A549 (cell line): ENCODE measurements around the gene MYPOP. TPM values are rescaled to one million over a fixed set of nuclear protein-coding genes. Genes with fewer than 3 reads are reported as not detected.
A peak's percentile ranks its signal among the peaks of the same experiment; 100 is the strongest.

Experiments
- ATAC-seq, 2 experiments: fragments of 200-7000 bp in 1 of 2; fragments of >200 bp in 1 of 2; cut with Nextera tagmentation in 1 of 2; cut with Tn5 transposase in 1 of 2; 3 replicates each; pipeline versions ENCODE4 v1.8.0 to v1.9.1; 2018 to 2020; ENCODE audit warnings: mild to moderate bottlenecking in 1 of 2, moderate library complexity in 1 of 2
- CTCF ChIA-PET: fragments of 300-600 bp; sonication (Branson Sonifier 250); formaldehyde crosslinking; extraction: SDS; loops from one replicate; lab custom pipeline; 2021; ENCODE audit warnings: antibody characterized with exemption, inconsistent platforms; lab: Yijun Ruan, JAX
- POLR2A ChIA-PET: fragments of 350-600 bp; formaldehyde crosslinking; extraction: SDS; loops from one replicate; lab custom pipeline; 2021; ENCODE audit warnings: antibody characterized with exemption, inconsistent platforms; lab: Yijun Ruan, JAX
- DNase-seq, 2 experiments: peaks; one replicate each; pipeline versions ENCODE4 v3.0.0 to v3.0.0-alpha.2; 2011 to 2016; ENCODE audit warnings: low read depth in 1 of 2, low spot score in 1 of 2
- FAIRE-seq: peaks from 2 replicates; lab custom pipeline; 2011; peaks lifted over from hg19 to GRCh38; lab: Jason Lieb, UNC
- H3K27ac ChIP-seq, 2 experiments: fragments of >200 bp; sonication (Bioruptor Twin); formaldehyde crosslinking; 3 replicates each; pipeline ENCODE4 v1.5.1; 2016 to 2017
- H3K4me1 ChIP-seq: fragments of >200 bp; sonication (Bioruptor Twin); formaldehyde crosslinking; 3 replicates; pipeline ENCODE4 v1.6.1; 2016
- H3K4me2 ChIP-seq: fragments of >200 bp; sonication (Bioruptor Twin); formaldehyde crosslinking; 3 replicates; pipeline ENCODE4 v1.6.1; 2016
- H3K4me3 ChIP-seq: fragments of >200 bp; sonication (Bioruptor Twin); formaldehyde crosslinking; 3 replicates; pipeline ENCODE4 v1.5.1; 2016
- H3K9me3 ChIP-seq: fragments of >200 bp; sonication (Bioruptor Twin); formaldehyde crosslinking; 3 replicates; pipeline ENCODE4 v1.6.1; 2016
- EHMT2 ChIP-seq: fragments of 200-600 bp; sonication (generic); IDR thresholded peaks from 2 replicates; pipeline ENCODE4 v1.6.1; 2016; ENCODE audit warnings: antibody characterized with exemption, low read depth, mild to moderate bottlenecking, moderate library complexity
- FOXS1 ChIP-seq: fragments of 250-450 bp; sonication (Bioruptor Pico); IDR thresholded peaks from 2 replicates; pipeline ENCODE4 v1.5.0; 2020; ENCODE audit warnings: mild to moderate bottlenecking, moderate library complexity
- GATA3 ChIP-seq: IDR thresholded peaks from 2 replicates; pipeline ENCODE4 v1.6.1; 2012; ENCODE audit warnings: borderline replicate concordance
- HDAC2 ChIP-seq: fragments of 200-600 bp; sonication (generic); IDR thresholded peaks from 2 replicates; pipeline ENCODE4 v1.6.1; 2016
- HOXB5 ChIP-seq: fragments of 250-450 bp; sonication (Bioruptor Pico); IDR thresholded peaks from 2 replicates; pipeline ENCODE4 v1.5.0; 2020; ENCODE audit warnings: mild to moderate bottlenecking, moderate library complexity
- KDM5A ChIP-seq: fragments of 200-600 bp; sonication (generic); IDR thresholded peaks from 2 replicates; pipeline ENCODE4 v1.6.1; 2016; ENCODE audit warnings: antibody characterized with exemption, mild to moderate bottlenecking
- MAFK ChIP-seq: fragments of 450-650 bp; IDR thresholded peaks from 2 replicates; pipeline ENCODE4 v1.6.1; 2014; ENCODE audit not compliant: partially characterized antibody
- MAX ChIP-seq: IDR thresholded peaks from 2 replicates; pipeline ENCODE4 v1.6.1; 2012
- NPAS2 ChIP-seq: fragments of 250-450 bp; sonication (Bioruptor Pico); IDR thresholded peaks from 2 replicates; pipeline ENCODE4 v1.8.0; 2022; ENCODE audit warnings: mild to moderate bottlenecking, moderate library complexity, borderline replicate concordance
- POLR2A ChIP-seq: IDR thresholded peaks from 2 replicates; pipeline ENCODE4 v1.6.1; 2012; ENCODE audit warnings: mild to moderate bottlenecking, low read length
- RCOR1 ChIP-seq: fragments of 150-350 bp; IDR thresholded peaks from 2 replicates; pipeline ENCODE4 v1.6.1; 2014; ENCODE audit warnings: antibody characterized with exemption, low read length, low read depth
- RNF2 ChIP-seq: fragments of 200-600 bp; sonication (generic); IDR thresholded peaks from 2 replicates; pipeline ENCODE4 v1.6.1; 2016; ENCODE audit warnings: low read depth, mild to moderate bottlenecking, antibody characterized with exemption, moderate library complexity, borderline replicate concordance
- SMC3 ChIP-seq: fragments of >200 bp; sonication (Bioruptor Twin); formaldehyde crosslinking; IDR thresholded peaks from 3 replicates; pipeline ENCODE4 v1.6.1; 2018; ENCODE audit warnings: inconsistent platforms
- TP53 ChIP-seq: fragments of 250-450 bp; sonication (Bioruptor Pico); IDR thresholded peaks from 2 replicates; pipeline ENCODE4 v1.5.0; 2021; ENCODE audit warnings: mild to moderate bottlenecking, moderate library complexity
- USF2 ChIP-seq: fragments of 450-650 bp; IDR thresholded peaks from 2 replicates; pipeline ENCODE4 v1.6.1; 2014; ENCODE audit warnings: antibody characterized with exemption
- ZFP36 ChIP-seq: fragments of 450-650 bp; IDR thresholded peaks from 2 replicates; pipeline ENCODE4 v1.6.1; 2014; ENCODE audit warnings: borderline replicate concordance; ENCODE audit not compliant: partially characterized antibody
- ZSCAN20 ChIP-seq: fragments of 250-450 bp; sonication (Bioruptor Pico); IDR thresholded peaks from 2 replicates; pipeline ENCODE4 v1.8.0; 2022; ENCODE audit warnings: mild to moderate bottlenecking, moderate library complexity
- WGBS: methylation state at CpG from one replicate; pipeline ENCODE4 v1.1.6; 2017; ENCODE audit errors: missing lambda C conversion rate; 5-methylcytosine and 5-hydroxymethylcytosine counted together
- polyA plus RNA-seq, 4 experiments: library from polyadenylated mRNA; depleted of rRNA in 3 of 4; stranded (reverse); fragments of >200 nt; fragmentation: RNase III in 1 of 4; extraction: RNeasy Plus Mini Kit Qiagen cat#74134 plus additional on column Dnase treatment in 1 of 4; gene quantifications; 2 replicates in 3 of 4; 3 replicates in 1 of 4; pipeline ENCODE4 v1.2.3, GENCODE V29; 2011 to 2017

Gene MYPOP
- polyA plus RNA-seq, 2 of the 4 experiments (the other 2 are of a cell fraction) = 2.1 to 10.5 TPM

- whole genome bisulfite sequencing = 94% methylated on average over 13 of the region's 13 CpGs
Observed at GRCh38 chr19:45847663-45848062, 54.8 kb downstream of the MYPOP start.

GRCh38 chr19:45842198-45842597, 60.2 kb downstream of the MYPOP start:
- no peak for DNase-seq
- POLR2A ChIA-PET = interaction anchor here (1.1 kb wide), 1 partner anchor 21 kb away, joined by 4 read pairs; no protein-coding TSS in a partner anchor
- ATAC-seq = peak; percentile 29 to 40; a peak in 3 of 6 replicates
- TF ChIP-seq POLR2A (no peak), MAX (no peak), NPAS2 (CRISPR knock-in tag) (no peak)
- Histone ChIP-seq H3K4me3 (no peak overlapping the region), H3K9me3 (peaks cover 8% of the 10 kb centered on the region), H3K27ac (no peak overlapping the region), H3K4me2 (no peak overlapping the region), H3K4me1 (no peaks in the 10 kb centered on the region)
- 94% methylated on average over 14 of the region's 14 CpGs for WGBS
- CTCF ChIA-PET = interaction anchor here (0.9 to 6.8 kb wide), 6 partner anchors 10 to 44 kb away, joined by 3 to 50 read pairs (median 4); partner anchors contain the start of gene FOXA3
- FAIRE-seq = no peak

More at GRCh38 chr19:45847663-45848062, 54.8 kb downstream of the MYPOP start:
- Histone ChIP-seq H3K4me1 (no peaks in the 10 kb centered on the region), H3K27ac (no peak overlapping the region), H3K4me2 (no peak overlapping the region), H3K4me3 (no peak overlapping the region), H3K9me3 (no peaks in the 10 kb centered on the region)
- no peak for DNase-seq
- FAIRE-seq = no peak
- no peak for ATAC-seq
- TF ChIP-seq FOXS1 (no peak), HDAC2 (no peak), ZSCAN20 (no peak), HOXB5 (CRISPR knock-in tag) (no peak), SMC3 (no peak), POLR2A (no peak), MAFK (no peak), ZFP36 (no peak), RCOR1 (no peak), USF2 (no peak), RNF2 (no peak), GATA3 (no peak), TP53 (no peak), KDM5A (no peak), EHMT2 (no peak)
- ChIA-PET CTCF (interaction anchor here (0.6 to 16.0 kb wide), 6 partner anchors 11 to 49 kb away, joined by 3 to 169 read pairs (median 4); partner anchors contain the start of genes FOXA3 and SYMPK), POLR2A (no interaction called here)

Other genes starting within 250 kb of the MYPOP start
- gene GIPR, start 234.4 kb downstream of the MYPOP start, polyA plus RNA-seq (2011; rRNA removed) = 0.83 and 1.2 TPM in 2 replicates
- gene GIPR, start 234.4 kb downstream of the MYPOP start, polyA plus RNA-seq (2017; fragmentation: RNase III; extraction: RNeasy Plus Mini Kit Qiagen cat#74134 plus additional on column Dnase treatment) = 0.96 to 1.6 TPM (median 1.4 TPM) in 3 replicates
- gene SNRPD2, start 210.7 kb downstream of the MYPOP start, polyA plus RNA-seq (2011; rRNA removed) = 974 and 1,002 TPM in 2 replicates
- gene SNRPD2, start 210.7 kb downstream of the MYPOP start, polyA plus RNA-seq (2017; fragmentation: RNase III; extraction: RNeasy Plus Mini Kit Qiagen cat#74134 plus additional on column Dnase treatment) = 785 to 834 TPM (median 811 TPM) in 3 replicates
- 9.4 and 10.3 TPM in 2 replicates for gene QPCTL, start 209.9 kb downstream of the MYPOP start, polyA plus RNA-seq (2011; rRNA removed)
- gene QPCTL, start 209.9 kb downstream of the MYPOP start, polyA plus RNA-seq (2017; fragmentation: RNase III; extraction: RNeasy Plus Mini Kit Qiagen cat#74134 plus additional on column Dnase treatment) = 6.7 to 10.4 TPM (median 8.4 TPM) in 3 replicates
- 4.9 and 6.9 TPM in 2 replicates for gene FBXO46, start 171.7 kb downstream of the MYPOP start, polyA plus RNA-seq (2011; rRNA removed)
- 10.9 to 12.7 TPM (median 11.5 TPM) in 3 replicates for gene FBXO46, start 171.7 kb downstream of the MYPOP start, polyA plus RNA-seq (2017; fragmentation: RNase III; extraction: RNeasy Plus Mini Kit Qiagen cat#74134 plus additional on column Dnase treatment)
- 0.05 TPM in 1 of 2 replicates, not detected in the other for gene MEIOSIN, start 169.2 kb downstream of the MYPOP start, polyA plus RNA-seq (2011; rRNA removed)
- gene MEIOSIN, start 169.2 kb downstream of the MYPOP start, polyA plus RNA-seq (2017; fragmentation: RNase III; extraction: RNeasy Plus Mini Kit Qiagen cat#74134 plus additional on column Dnase treatment) = 0.04 TPM in 1 of 3 replicates, not detected in the others
- gene SIX5, start 133.4 kb downstream of the MYPOP start, polyA plus RNA-seq (2011; rRNA removed) = 8.9 and 10.0 TPM in 2 replicates
- 19.6 to 24.7 TPM (median 24.7 TPM) in 3 replicates for gene SIX5, start 133.4 kb downstream of the MYPOP start, polyA plus RNA-seq (2017; fragmentation: RNase III; extraction: RNeasy Plus Mini Kit Qiagen cat#74134 plus additional on column Dnase treatment)
- gene DMPK, start 120.1 kb downstream of the MYPOP start, polyA plus RNA-seq (2011; rRNA removed) = 12.5 and 21.6 TPM in 2 replicates
- 46.3 to 57.5 TPM (median 56.6 TPM) in 3 replicates for gene DMPK, start 120.1 kb downstream of the MYPOP start, polyA plus RNA-seq (2017; fragmentation: RNase III; extraction: RNeasy Plus Mini Kit Qiagen cat#74134 plus additional on column Dnase treatment)
- 17.1 and 17.5 TPM in 2 replicates for gene DMWD, start 109.8 kb downstream of the MYPOP start, polyA plus RNA-seq (2011; rRNA removed)
- gene DMWD, start 109.8 kb downstream of the MYPOP start, polyA plus RNA-seq (2017; fragmentation: RNase III; extraction: RNeasy Plus Mini Kit Qiagen cat#74134 plus additional on column Dnase treatment) = 29.9 to 31.3 TPM (median 29.9 TPM) in 3 replicates
- gene RSPH6A, start 87.3 kb downstream of the MYPOP start, polyA plus RNA-seq (2011; rRNA removed) = 0.04 TPM in 1 of 2 replicates, not detected in the other
- 0.04 TPM in 1 of 3 replicates, not detected in the others for gene RSPH6A, start 87.3 kb downstream of the MYPOP start, polyA plus RNA-seq (2017; fragmentation: RNase III; extraction: RNeasy Plus Mini Kit Qiagen cat#74134 plus additional on column Dnase treatment)
- gene SYMPK, start 39.5 kb downstream of the MYPOP start, polyA plus RNA-seq (2011; rRNA removed) = 92.6 and 105 TPM in 2 replicates
- gene SYMPK, start 39.5 kb downstream of the MYPOP start, polyA plus RNA-seq (2017; fragmentation: RNase III; extraction: RNeasy Plus Mini Kit Qiagen cat#74134 plus additional on column Dnase treatment) = 57.8 to 61.9 TPM (median 58.1 TPM) in 3 replicates
- gene FOXA3, start 38.3 kb downstream of the MYPOP start, polyA plus RNA-seq (2011; rRNA removed) = 5.3 and 6.5 TPM in 2 replicates
- gene FOXA3, start 38.3 kb downstream of the MYPOP start, polyA plus RNA-seq (2017; fragmentation: RNase III; extraction: RNeasy Plus Mini Kit Qiagen cat#74134 plus additional on column Dnase treatment) = 1.2 to 1.6 TPM (median 1.3 TPM) in 3 replicates
- 9.5 and 10.9 TPM in 2 replicates for gene IRF2BP1, start 16.5 kb downstream of the MYPOP start, polyA plus RNA-seq (2011; rRNA removed)
- gene IRF2BP1, start 16.5 kb downstream of the MYPOP start, polyA plus RNA-seq (2017; fragmentation: RNase III; extraction: RNeasy Plus Mini Kit Qiagen cat#74134 plus additional on column Dnase treatment) = 20.1 to 23.1 TPM (median 21.3 TPM) in 3 replicates
- not detected in 2 replicates for gene NANOS2, start 12.2 kb upstream of the MYPOP start, polyA plus RNA-seq (2011; rRNA removed)
- gene NANOS2, start 12.2 kb upstream of the MYPOP start, polyA plus RNA-seq (2017; fragmentation: RNase III; extraction: RNeasy Plus Mini Kit Qiagen cat#74134 plus additional on column Dnase treatment) = not detected in 3 replicates
- 0.06 and 0.17 TPM in 2 replicates for gene NOVA2, start 71.3 kb upstream of the MYPOP start, polyA plus RNA-seq (2011; rRNA removed)
- 0.13 to 0.30 TPM (median 0.24 TPM) in 3 replicates for gene NOVA2, start 71.3 kb upstream of the MYPOP start, polyA plus RNA-seq (2017; fragmentation: RNase III; extraction: RNeasy Plus Mini Kit Qiagen cat#74134 plus additional on column Dnase treatment)
- 3.2 and 4.1 TPM in 2 replicates for gene CCDC61, start 92.9 kb upstream of the MYPOP start, polyA plus RNA-seq (2011; rRNA removed)
- gene CCDC61, start 92.9 kb upstream of the MYPOP start, polyA plus RNA-seq (2017; fragmentation: RNase III; extraction: RNeasy Plus Mini Kit Qiagen cat#74134 plus additional on column Dnase treatment) = 6.9 to 9.0 TPM (median 8.2 TPM) in 3 replicates
- gene PGLYRP1, start 120.4 kb upstream of the MYPOP start, polyA plus RNA-seq (2011; rRNA removed) = not detected in 2 replicates
- gene PGLYRP1, start 120.4 kb upstream of the MYPOP start, polyA plus RNA-seq (2017; fragmentation: RNase III; extraction: RNeasy Plus Mini Kit Qiagen cat#74134 plus additional on column Dnase treatment) = not detected in 3 replicates
- gene IGFL4, start 138.4 kb upstream of the MYPOP start, polyA plus RNA-seq (2011; rRNA removed) = 1.7 and 2.4 TPM in 2 replicates
- 1.3 to 3.1 TPM (median 2.8 TPM) in 3 replicates for gene IGFL4, start 138.4 kb upstream of the MYPOP start, polyA plus RNA-seq (2017; fragmentation: RNase III; extraction: RNeasy Plus Mini Kit Qiagen cat#74134 plus additional on column Dnase treatment)
- gene IGFL3, start 222.1 kb upstream of the MYPOP start, polyA plus RNA-seq (2011; rRNA removed) = 0.16 TPM in 1 of 2 replicates, not detected in the other
- 0.44 to 1.1 TPM (median 0.66 TPM) in 3 replicates for gene IGFL3, start 222.1 kb upstream of the MYPOP start, polyA plus RNA-seq (2017; fragmentation: RNase III; extraction: RNeasy Plus Mini Kit Qiagen cat#74134 plus additional on column Dnase treatment)
- 0.78 and 1.9 TPM in 2 replicates for gene IGFL2, start 245.6 kb upstream of the MYPOP start, polyA plus RNA-seq (2011; rRNA removed)
- 0.21 to 1.4 TPM (median 1.1 TPM) in 3 replicates for gene IGFL2, start 245.6 kb upstream of the MYPOP start, polyA plus RNA-seq (2017; fragmentation: RNase III; extraction: RNeasy Plus Mini Kit Qiagen cat#74134 plus additional on column Dnase treatment)